ENCODE results near the gene CDK6. TPM values are rescaled to one million over a fixed set of nuclear protein-coding genes. Genes with fewer than 3 reads are reported as not detected.

Gene CDK6
- total RNA-seq, 4 donors from 2014 or later, result 1.2 to 6.9 (median 2.6) TPM

GRCh38 chr7:92717623-92717992 lies 118.8 kb downstream of the CDK6 start:
- peaks cover 0 to 7% of the 10 kb centered on the region in 2 donors for H3K4me1 ChIP-seq
- no peak for ATAC-seq
- intact Hi-C loops (cut with DNase I; ENCODE audit: low total_unique reads), result no loop called here

GRCh38 chr7:92716825-92717580 lies 119.4 kb downstream of the CDK6 start:
- Histone ChIP-seq H3K4me3 (peak overlapping the region in 3 of 4 donors; percentile 48 to 59 (median 58)), H3K4me1 (peaks cover 0 to 7% of the 10 kb centered on the region in 2 donors), H3K36me3 (no peaks in the 10 kb centered on the region), H3K27me3 (no peaks in the 10 kb centered on the region), H3K9me3 (no peaks in the 10 kb centered on the region), H3K27ac (peak overlapping the region; percentile 7 to 78 (median 73))
- TF ChIP-seq CTCF (IDR thresholded peaks at IDR 0.05 in 4 of 5, conservative IDR thresholded peaks at IDR 0.05 in 1 of 5) (no peak), POLR2A (IDR thresholded peaks at IDR 0.05) (no peak)
- intact Hi-C loops (cut with DNase I; ENCODE audit: low total_unique reads), result no loop called here
- in situ Hi-C loops (cut with MboI; ENCODE audit: low sequenced_read_pairs in 4 of 4), result no loop called here
- DNase-seq, result no peak
- no peak for ATAC-seq

More at GRCh38 chr7:92717623-92717992, 118.8 kb downstream of the CDK6 start:
- in situ Hi-C loops (cut with MboI; ENCODE audit: low sequenced_read_pairs in 4 of 4), result no loop called here
- Histone ChIP-seq H3K27ac (peak overlapping the region; percentile 7 to 78 (median 73)), H3K27me3 (no peaks in the 10 kb centered on the region), H3K9me3 (no peaks in the 10 kb centered on the region), H3K4me3 (peak overlapping the region; percentile 43 to 59 (median 53)), H3K36me3 (no peaks in the 10 kb centered on the region)
- TF ChIP-seq CTCF (IDR thresholded peaks at IDR 0.05 in 4 of 5, conservative IDR thresholded peaks at IDR 0.05 in 1 of 5) (no peak), POLR2A (IDR thresholded peaks at IDR 0.05) (no peak)
- no peak for DNase-seq

GRCh38 chr7:92715963-92716362 lies 120.4 kb downstream of the CDK6 start:
- in situ Hi-C loops (cut with MboI; ENCODE audit: low sequenced_read_pairs in 4 of 4) (no loop called here), intact Hi-C loops (cut with DNase I; ENCODE audit: low total_unique reads) (no loop called here)
- Histone ChIP-seq H3K4me3 (no peak overlapping the region), H3K36me3 (no peaks in the 10 kb centered on the region), H3K27ac (no peak overlapping the region), H3K9me3 (no peaks in the 10 kb centered on the region), H3K4me1 (peaks cover 0 to 7% of the 10 kb centered on the region in 2 donors), H3K27me3 (no peaks in the 10 kb centered on the region)
- ATAC-seq, result no peak
- TF ChIP-seq CTCF (IDR thresholded peaks at IDR 0.05 in 4 of 5, conservative IDR thresholded peaks at IDR 0.05 in 1 of 5) (no peak), POLR2A (IDR thresholded peaks at IDR 0.05) (no peak)
- no peak for DNase-seq

GRCh38 chr7:92714767-92715166 lies 121.6 kb downstream of the CDK6 start:
- Histone ChIP-seq H3K27ac (no peak overlapping the region), H3K9me3 (no peaks in the 10 kb centered on the region), H3K4me1 (peaks cover 0 to 7% of the 10 kb centered on the region in 2 donors), H3K27me3 (no peaks in the 10 kb centered on the region), H3K4me3 (no peak overlapping the region), H3K36me3 (no peaks in the 10 kb centered on the region)
- DNase-seq (no peak), ATAC-seq (no peak)
- TF ChIP-seq POLR2A (IDR thresholded peaks at IDR 0.05) (no peak), CTCF (IDR thresholded peaks at IDR 0.05 in 4 of 5, conservative IDR thresholded peaks at IDR 0.05 in 1 of 5) (no peak)
- intact Hi-C loops (cut with DNase I; ENCODE audit: low total_unique reads), result no loop called here
- in situ Hi-C loops (cut with MboI; ENCODE audit: low sequenced_read_pairs in 4 of 4), result no loop called here
